Measurements from ENCODE around the gene ARMC8. TPM values are rescaled to one million over a fixed set of nuclear protein-coding genes. Genes with fewer than 3 reads are reported as not detected.

Gene ARMC8
- total and polyA plus RNA-seq, 2 of the 8 experiments (the other 6 are each of a cell fraction or from before 2014, with no cell fraction given): 47.3 to 58.5 TPM

DNA sequence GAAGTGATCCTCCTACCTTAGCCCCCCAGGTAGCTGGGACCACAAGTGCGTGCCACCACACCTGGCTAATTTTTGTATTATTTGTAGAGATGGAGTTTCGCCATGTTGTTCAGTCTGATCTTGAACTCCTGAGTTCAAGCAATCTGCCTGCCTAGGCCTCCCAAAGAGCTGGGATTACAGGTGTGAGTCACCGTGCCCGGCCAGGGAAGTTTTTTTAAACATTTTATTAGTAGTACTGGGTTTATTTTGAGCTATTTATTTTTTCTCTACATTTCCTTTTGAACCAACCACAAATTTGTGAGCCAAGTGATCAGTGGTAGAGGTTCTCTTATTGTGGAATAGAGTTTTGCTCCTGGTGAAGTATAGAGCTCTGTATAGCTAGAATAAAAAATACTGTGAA lies 33.7 kb downstream of the ARMC8 start:
- H2BK12ac ChIP-seq (ENCODE audit: low read depth, low read length): no peak overlapping the region
- no peak overlapping the region for H3K18ac ChIP-seq (ENCODE audit: extremely low read depth, low read length)
- H3K4me1 ChIP-seq (replicated peaks in 1 of 4; ENCODE audit: control insufficient read depth in 3 of 4, insufficient read depth in 4 of 4, low read length in 3 of 4): no peaks in the 10 kb centered on the region
- no peaks in the 10 kb centered on the region; the same call in 1 of the 2 replicates for H3K79me1 ChIP-seq (ENCODE audit: low read depth, low read length)
- H2AFZ ChIP-seq (ENCODE audit: low read length): no peak overlapping the region
- H4K5ac ChIP-seq (ENCODE audit: insufficient read length, low read depth, low read length): no peak overlapping the region
- peaks cover 7 to 38% (median 25%) of the 10 kb centered on the region in 4 experiments; a peak in 7 of 8 replicates for H3K36me3 ChIP-seq (ENCODE audit: control insufficient read depth in 2 of 4, insufficient read depth in 4 of 4, low read length in 3 of 4)
- POLR2A ChIA-PET (ENCODE audit: partially characterized antibody): interaction anchor here (1.1 to 1.7 kb wide), 2 partner anchors 10 to 47 kb away, joined by 3 to 4 read pairs; no protein-coding TSS in a partner anchor
- no peaks in the 10 kb centered on the region for H3K9me3 ChIP-seq (ENCODE audit: insufficient read depth in 2 of 2, low read depth in 1 of 2, low read length in 1 of 2)
- no peak overlapping the region for H3K9ac ChIP-seq (replicated peaks in 1 of 4; ENCODE audit: extremely low read depth in 1 of 4, low read depth in 3 of 4, low read length in 3 of 4)
- peaks cover 0 to 48% of the 10 kb centered on the region in 2 experiments; a peak in 2 of 4 replicates for H3K79me2 ChIP-seq (ENCODE audit: control insufficient read depth in 1 of 2, insufficient read depth in 2 of 2, low read length in 2 of 2)
- no peak overlapping the region for H3K4me2 ChIP-seq (ENCODE audit: insufficient read depth in 1 of 2, low read depth in 2 of 2, low read length in 2 of 2)
- no peak for FAIRE-seq
- no peaks in the 10 kb centered on the region for H3K27me3 ChIP-seq (replicated peaks in 1 of 4; ENCODE audit: control insufficient read depth in 3 of 4, extremely low read depth in 1 of 4, insufficient read depth in 3 of 4, low read length in 3 of 4)
- no peak overlapping the region for H2BK15ac ChIP-seq (ENCODE audit: low read length)
- H4K8ac ChIP-seq (ENCODE audit: extremely low read depth, insufficient read depth, low read length): no peak overlapping the region
- H3K23ac ChIP-seq (ENCODE audit: insufficient read length): no peak overlapping the region
- no peak overlapping the region for H3K27ac ChIP-seq (ENCODE audit: low read depth, low read length)
- no peak overlapping the region for H2BK120ac ChIP-seq (replicated peaks; ENCODE audit: low read depth, low read length)
- H2BK20ac ChIP-seq (ENCODE audit: low read length): no peak overlapping the region
- no peak overlapping the region for H3K14ac ChIP-seq (ENCODE audit: insufficient read length)
- 90% methylated on average over 4 of the region's 4 CpGs; no CpG with 5 or more reads in 1 of the 2 experiments for WGBS, 2 experiments (ENCODE audit: extremely low coverage in 1 of 2, insufficient coverage in 1 of 2, insufficient read length in 1 of 2, insufficient replicate concordance in 2 of 2, low coverage in 1 of 2, low lambda C conversion rate in 2 of 2, missing lambda C conversion rate in 1 of 2)
- CTCF ChIA-PET (ENCODE audit: partially characterized antibody): interaction anchor here (1.2 kb wide), 1 partner anchor 20 kb away, joined by 3 read pairs; no protein-coding TSS in a partner anchor
- H4K91ac ChIP-seq (replicated peaks; ENCODE audit: insufficient read length, low read length): no peak overlapping the region
- no peak overlapping the region for H3K4ac ChIP-seq (replicated peaks; ENCODE audit: insufficient read length, low read depth, low read length)
- no peak overlapping the region for H3K4me3 ChIP-seq (ENCODE audit: extremely low read depth in 1 of 4, insufficient read depth in 2 of 4, low read depth in 3 of 4, low read length in 4 of 4)
- no peak overlapping the region for H3K56ac ChIP-seq (replicated peaks; ENCODE audit: insufficient read length, low read depth, low read length)
- no peak for DNase-seq (ENCODE audit: low read depth in 1 of 2, low spot score in 2 of 2)
- H3K23me2 ChIP-seq (ENCODE audit: low read depth, low read length): no peaks in the 10 kb centered on the region
- no peak overlapping the region for H2AK5ac ChIP-seq (ENCODE audit: low read depth, low read length)
- H2BK5ac ChIP-seq (ENCODE audit: low read depth, low read length): no peak overlapping the region
- H4K20me1 ChIP-seq (replicated peaks in 1 of 2; ENCODE audit: control insufficient read depth in 1 of 2, insufficient read depth in 2 of 2, low read length in 2 of 2): peaks cover 0 to 2% of the 10 kb centered on the region in 2 experiments
- TF ChIP-seq RAD21 (IDR thresholded peaks at IDR 0.05 in 1 of 2, conservative IDR thresholded peaks at IDR 0.05 in 1 of 2; ENCODE audit: low read depth in 2 of 2, low read length in 2 of 2): no peak
- TF ChIP-seq, protein P1, sequence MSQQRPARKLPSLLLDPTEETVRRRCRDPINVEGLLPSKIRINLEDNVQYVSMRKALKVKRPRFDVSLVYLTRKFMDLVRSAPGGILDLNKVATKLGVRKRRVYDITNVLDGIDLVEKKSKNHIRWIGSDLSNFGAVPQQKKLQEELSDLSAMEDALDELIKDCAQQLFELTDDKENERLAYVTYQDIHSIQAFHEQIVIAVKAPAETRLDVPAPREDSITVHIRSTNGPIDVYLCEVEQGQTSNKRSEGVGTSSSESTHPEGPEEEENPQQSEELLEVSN (IDR thresholded peaks at IDR 0.05): no peak
- TF ChIP-seq, protein P2, sequence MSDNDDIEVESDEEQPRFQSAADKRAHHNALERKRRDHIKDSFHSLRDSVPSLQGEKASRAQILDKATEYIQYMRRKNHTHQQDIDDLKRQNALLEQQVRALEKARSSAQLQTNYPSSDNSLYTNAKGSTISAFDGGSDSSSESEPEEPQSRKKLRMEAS (IDR thresholded peaks at IDR 0.05): no peak
- TF ChIP-seq EZH2 (IDR thresholded peaks at IDR 0.05; ENCODE audit: low read depth, low read length, severe bottlenecking): no peak
- TF ChIP-seq KDM4A (IDR thresholded peaks at IDR 0.05; ENCODE audit: low read depth, low read length, severe bottlenecking): no peak
- no peak for TF ChIP-seq MAFK (IDR thresholded peaks at IDR 0.05; ENCODE audit: low read depth, low read length)
- TF ChIP-seq SIX5 (IDR thresholded peaks at IDR 0.05; ENCODE audit: low read depth, low read length): no peak
- TF ChIP-seq, protein P3, sequence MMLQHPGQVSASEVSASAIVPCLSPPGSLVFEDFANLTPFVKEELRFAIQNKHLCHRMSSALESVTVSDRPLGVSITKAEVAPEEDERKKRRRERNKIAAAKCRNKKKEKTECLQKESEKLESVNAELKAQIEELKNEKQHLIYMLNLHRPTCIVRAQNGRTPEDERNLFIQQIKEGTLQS (IDR thresholded peaks at IDR 0.05; ENCODE audit: insufficient read depth, low read depth, low read length): no peak
- TF ChIP-seq YY1 (IDR thresholded peaks at IDR 0.05; ENCODE audit: low read depth, low read length): no peak
- TF ChIP-seq SP1 (IDR thresholded peaks at IDR 0.05; ENCODE audit: low read depth, low read length): no peak
- TF ChIP-seq CREB1 (IDR thresholded peaks at IDR 0.05): no peak
- no peak for TF ChIP-seq CTBP2 (IDR thresholded peaks at IDR 0.05; ENCODE audit: borderline replicate concordance, insufficient read depth, insufficient read length, low read length)

Measured in H1 (cell line).